CD4-positive, alpha-beta memory T cell (primary cell): Measurements from ENCODE around the gene ADSS2. TPM values are rescaled to one million over a fixed set of nuclear protein-coding genes. Genes with fewer than 3 reads are reported as not detected.
A peak's percentile ranks its signal among the peaks of the same experiment; 100 is the strongest.

Source experiments
- CTCF ChIA-PET: fragments of 350-600 bp; sonication (Branson Sonifier 250); formaldehyde crosslinking; loops from one replicate; lab custom pipeline; 2021; ENCODE audit warnings: inconsistent platforms; ENCODE audit not compliant: partially characterized antibody; lab: Charles Lee
- POLR2A ChIA-PET: fragments of 350-600 bp; sonication (Branson Sonifier 250); formaldehyde crosslinking; loops from one replicate; lab custom pipeline; 2021; ENCODE audit not compliant: partially characterized antibody; lab: Charles Lee
- DNase-seq, 5 donors: peaks; one replicate each; pipeline versions ENCODE4 v3.0.0 to v3.0.0-alpha.2; 2020 to 2022; ENCODE audit warnings: mixed read lengths in 1 of 5
- H3K27ac ChIP-seq: one replicate; pipeline ENCODE4 v1.7.0; 2013; ENCODE audit warnings: low read depth, low read length
- H3K27me3 ChIP-seq: 2 replicates; pipeline ENCODE4 v1.7.0; 2013; ENCODE audit warnings: mild to moderate bottlenecking, low read length, moderate library complexity; ENCODE audit not compliant: insufficient read depth
- H3K36me3 ChIP-seq: 2 replicates; pipeline ENCODE4 v1.7.0; 2013; ENCODE audit warnings: mild to moderate bottlenecking, low read length, moderate library complexity; ENCODE audit not compliant: insufficient read depth
- H3K4me1 ChIP-seq: 2 replicates; pipeline ENCODE4 v1.7.0; 2013; ENCODE audit warnings: mild to moderate bottlenecking, low read length, moderate library complexity; ENCODE audit not compliant: insufficient read depth
- H3K4me3 ChIP-seq, 2 donors: one replicate each; pipeline ENCODE4 v1.7.0; 2013; ENCODE audit warnings: low read length in 2 of 2, mild to moderate bottlenecking in 1 of 2
- H3K9me3 ChIP-seq, 2 donors: one replicate each; pipeline ENCODE4 v1.7.0; 2013; ENCODE audit warnings: low read length in 2 of 2, control low read depth in 1 of 2; ENCODE audit not compliant: control insufficient read depth in 1 of 2
- H3K27ac Mint-ChIP-seq, 7 donors: one replicate each; pipeline ENCODE4 v1.8.0; 2020 to 2021; ENCODE audit warnings: mixed read lengths in 7 of 7, mild to moderate bottlenecking in 6 of 7, inconsistent platforms in 3 of 7, moderate library complexity in 3 of 7
- H3K27me3 Mint-ChIP-seq, 2 donors: one replicate each; pipeline ENCODE4 v1.8.0; 2020 to 2021; ENCODE audit warnings: mixed read lengths in 2 of 2
- H3K36me3 Mint-ChIP-seq, 2 donors: one replicate each; pipeline ENCODE4 v1.8.0; 2020 to 2021; ENCODE audit warnings: mixed read lengths in 2 of 2, inconsistent platforms in 1 of 2, mild to moderate bottlenecking in 1 of 2
- H3K4me1 Mint-ChIP-seq, 4 donors: one replicate each; pipeline ENCODE4 v1.8.0; 2020 to 2021; ENCODE audit warnings: mixed read lengths in 4 of 4, mild to moderate bottlenecking in 1 of 4
- H3K4me3 Mint-ChIP-seq, 8 donors: one replicate each; pipeline ENCODE4 v1.8.0; 2020 to 2021; ENCODE audit warnings: mixed read lengths in 8 of 8, mild to moderate bottlenecking in 7 of 8, moderate library complexity in 6 of 8, inconsistent platforms in 3 of 8
- H3K9me3 Mint-ChIP-seq, 8 donors: one replicate each; pipeline ENCODE4 v1.8.0; 2020 to 2021; ENCODE audit warnings: mixed read lengths in 8 of 8, mild to moderate bottlenecking in 5 of 8, inconsistent platforms in 3 of 8, moderate library complexity in 1 of 8
- intact Hi-C: fragments of 100-400 bp; cut with micrococcal nuclease; formaldehyde crosslinking; loops from one replicate; pipeline ENCODE4 v1.15.1; 2023
- polyA plus RNA-seq, 2 donors: library from polyadenylated mRNA; unstranded; fragments of 300-500 nt; fragmentation: Illumina TruSeq; gene quantifications; one replicate each; pipeline ENCODE4 v1.2.3, GENCODE V29; 2021
- total RNA-seq, 2 experiments: library from RNA; stranded (reverse); gene quantifications; one replicate each; pipeline ENCODE4 v1.2.3, GENCODE V29; 2021

The ADSS2 gene
- total and polyA plus RNA-seq, 4 experiments from 2014 or later = 26.9 to 65.4 (median 48.0) TPM

GRCh38 chr1:244403431-244403830 is 48.3 kb downstream of the ADSS2 start:
- Mint-ChIP-seq H3K4me3 (no peak overlapping the region), H3K4me1 (peaks cover 0 to 6% (median under 1%) of the 10 kb centered on the region in 4 donors), H3K36me3 (peaks cover 65 to 75% of the 10 kb centered on the region in 2 donors), H3K27ac (no peak overlapping the region), H3K27me3 (no peaks in the 10 kb centered on the region), H3K9me3 (peaks cover 6 to 41% (median 31%) of the 10 kb centered on the region in 8 donors)
- Histone ChIP-seq H3K4me3 (no peak overlapping the region), H3K36me3 (peaks cover 25% of the 10 kb centered on the region), H3K4me1 (no peaks in the 10 kb centered on the region), H3K9me3 (no peaks in the 10 kb centered on the region), H3K27me3 (no peaks in the 10 kb centered on the region), H3K27ac (no peak overlapping the region)
- DNase-seq = no peak
- intact Hi-C loops = no loop called here
- ChIA-PET CTCF (no interaction called here), POLR2A (no interaction called here)

GRCh38 chr1:244400974-244401373 is 50.7 kb downstream of the ADSS2 start:
- CTCF ChIA-PET = interaction anchor here (1.9 kb wide), 1 partner anchor 14 kb away, joined by 7 read pairs; no protein-coding TSS in a partner anchor
- peaks cover 45 to 50% of the 10 kb centered on the region in 2 donors for H3K36me3 Mint-ChIP-seq
- intact Hi-C loops = no loop called here
- H3K4me1 Mint-ChIP-seq = peaks cover 1 to 16% (median 9%) of the 10 kb centered on the region in 4 donors
- Histone ChIP-seq H3K36me3 (peaks cover 20% of the 10 kb centered on the region), H3K9me3 (no peaks in the 10 kb centered on the region), H3K27me3 (no peaks in the 10 kb centered on the region), H3K4me3 (no peak overlapping the region), H3K27ac (no peak overlapping the region), H3K4me1 (no peaks in the 10 kb centered on the region)
- peaks cover 6 to 41% (median 30%) of the 10 kb centered on the region in 8 donors for H3K9me3 Mint-ChIP-seq
- POLR2A ChIA-PET = no interaction called here
- H3K27ac Mint-ChIP-seq = no peak overlapping the region
- no peaks in the 10 kb centered on the region for H3K27me3 Mint-ChIP-seq
- H3K4me3 Mint-ChIP-seq = no peak overlapping the region
- DNase-seq = no peak

- intact Hi-C loops = no loop called here
- H3K9me3 ChIP-seq = no peaks in the 10 kb centered on the region
- no peak overlapping the region for H3K4me3 ChIP-seq
- Mint-ChIP-seq H3K4me3 (no peak overlapping the region), H3K27me3 (no peaks in the 10 kb centered on the region), H3K36me3 (peaks cover 15% of the 10 kb centered on the region in 2 donors), H3K4me1 (peaks cover 1 to 16% (median 10%) of the 10 kb centered on the region in 4 donors), H3K27ac (peak overlapping the region in 2 of 7 donors; percentile 61 to 76), H3K9me3 (peaks cover 2 to 17% (median 14%) of the 10 kb centered on the region in 8 donors)
- CTCF ChIA-PET = interaction anchor here (0.6 kb wide), 1 partner anchor 98 kb away, joined by 3 read pairs; no protein-coding TSS in a partner anchor
- POLR2A ChIA-PET = interaction anchor here (0.9 kb wide), 1 partner anchor 8 kb away, joined by 3 read pairs; no protein-coding TSS in a partner anchor
- no peak for DNase-seq
- no peaks in the 10 kb centered on the region for H3K27me3 ChIP-seq
- no peak overlapping the region for H3K27ac ChIP-seq
- H3K36me3 ChIP-seq = peaks cover 7% of the 10 kb centered on the region
- no peaks in the 10 kb centered on the region for H3K4me1 ChIP-seq
Observed at GRCh38 chr1:244397131-244397530, 54.6 kb downstream of the ADSS2 start.

- H3K27ac Mint-ChIP-seq = peak overlapping the region in 3 of 7 donors; percentile 37 to 64 (median 62)
- no peak overlapping the region for H3K27ac ChIP-seq
- H3K36me3 ChIP-seq = no peaks in the 10 kb centered on the region
- DNase-seq = no peak
- ChIA-PET POLR2A (no interaction called here), CTCF (no interaction called here)
- no peaks in the 10 kb centered on the region for H3K27me3 Mint-ChIP-seq
- H3K9me3 ChIP-seq = no peaks in the 10 kb centered on the region
- H3K4me1 Mint-ChIP-seq = peaks cover 1 to 16% (median 9%) of the 10 kb centered on the region in 4 donors
- no peak overlapping the region for H3K4me3 ChIP-seq
- no peaks in the 10 kb centered on the region for H3K27me3 ChIP-seq
- intact Hi-C loops = no loop called here
- H3K36me3 Mint-ChIP-seq = peaks cover 3 to 4% of the 10 kb centered on the region in 2 donors
- peaks cover 0 to 5% (median 2%) of the 10 kb centered on the region in 8 donors for H3K9me3 Mint-ChIP-seq
- H3K4me3 Mint-ChIP-seq = no peak overlapping the region
- no peaks in the 10 kb centered on the region for H3K4me1 ChIP-seq
Observed at GRCh38 chr1:244395965-244396364, 55.7 kb downstream of the ADSS2 start.

GRCh38 chr1:244394826-244395765 is 56.6 kb downstream of the ADSS2 start:
- H3K27ac Mint-ChIP-seq = peak overlapping the region in 1 of 7 donors; percentile 56

GRCh38 chr1:244394346-244394745 is 57.4 kb downstream of the ADSS2 start:
- POLR2A ChIA-PET = no interaction called here
- no peak overlapping the region for H3K27ac ChIP-seq
- no peak for DNase-seq
- H3K27me3 Mint-ChIP-seq = no peaks in the 10 kb centered on the region
- CTCF ChIA-PET = no interaction called here
- peaks cover 0 to 2% of the 10 kb centered on the region in 2 donors for H3K36me3 Mint-ChIP-seq
- H3K9me3 Mint-ChIP-seq = peaks cover 0 to 4% (median 0%) of the 10 kb centered on the region in 8 donors
- H3K27me3 ChIP-seq = no peaks in the 10 kb centered on the region
- H3K4me1 Mint-ChIP-seq = peaks cover 3 to 16% (median 9%) of the 10 kb centered on the region in 4 donors
- no peak overlapping the region for H3K27ac Mint-ChIP-seq
- no peaks in the 10 kb centered on the region for H3K9me3 ChIP-seq
- no peaks in the 10 kb centered on the region for H3K36me3 ChIP-seq
- no peaks in the 10 kb centered on the region for H3K4me1 ChIP-seq
- intact Hi-C loops = no loop called here
- no peak overlapping the region for H3K4me3 Mint-ChIP-seq
- H3K4me3 ChIP-seq = no peak overlapping the region

More at GRCh38 chr1:244394826-244395765, 56.6 kb downstream of the ADSS2 start:
- Mint-ChIP-seq H3K9me3 (peaks cover 0 to 4% (median 0%) of the 10 kb centered on the region in 8 donors), H3K4me1 (peaks cover 3 to 16% (median 9%) of the 10 kb centered on the region in 4 donors), H3K4me3 (no peak overlapping the region), H3K27me3 (no peaks in the 10 kb centered on the region), H3K36me3 (peaks cover 0 to 2% of the 10 kb centered on the region in 2 donors)
- POLR2A ChIA-PET = no interaction called here
- CTCF ChIA-PET = no interaction called here
- no peak for DNase-seq
- Histone ChIP-seq H3K36me3 (no peaks in the 10 kb centered on the region), H3K9me3 (no peaks in the 10 kb centered on the region), H3K4me3 (no peak overlapping the region), H3K27me3 (no peaks in the 10 kb centered on the region), H3K27ac (no peak overlapping the region), H3K4me1 (no peaks in the 10 kb centered on the region)
- intact Hi-C loops = no loop called here

GRCh38 chr1:244393604-244394176 is 58.0 kb downstream of the ADSS2 start:
- ChIA-PET CTCF (no interaction called here), POLR2A (no interaction called here)
- Mint-ChIP-seq H3K4me3 (no peak overlapping the region), H3K36me3 (no peaks in the 10 kb centered on the region), H3K4me1 (peaks cover 1 to 16% (median 9%) of the 10 kb centered on the region in 4 donors), H3K27me3 (no peaks in the 10 kb centered on the region), H3K9me3 (peaks cover 0 to 3% (median 0%) of the 10 kb centered on the region in 8 donors), H3K27ac (no peak overlapping the region)
- no peaks in the 10 kb centered on the region for H3K9me3 ChIP-seq
- H3K27me3 ChIP-seq = no peaks in the 10 kb centered on the region
- intact Hi-C loops = no loop called here
- H3K36me3 ChIP-seq = no peaks in the 10 kb centered on the region
- no peak overlapping the region for H3K4me3 ChIP-seq
- H3K27ac ChIP-seq = no peak overlapping the region
- no peaks in the 10 kb centered on the region for H3K4me1 ChIP-seq
- no peak for DNase-seq
